ENCODE data around the gene SNF8.

Gene SNF8

GRCh38 chr17:48883171-48883570, 61.5 kb downstream of the SNF8 start:
- DNase-seq: no peak

- DNase-seq: no peak
These were observed 62.4 kb downstream of the SNF8 start for GRCh38 chr17:48882272-48882671.

Data from NCI-H1436 treated with DMSO at 0.1 percent for 48 hours (cell line).